HG02981 (cell line): ENCODE measurements around the gene NPFFR2.
"Not testable (repeated sequence)": the region's sequence is repeated elsewhere in the genome, so short reads cannot be mapped to it uniquely, and the experiment has no call there.

Experiments
- ATAC-seq: cut with Tn5 transposase; IDR thresholded peaks from one replicate; pipeline ENCODE4 v1.9.1; 2021; ENCODE audit warnings: mild to moderate bottlenecking, moderate library complexity; ENCODE audit not compliant: unreplicated experiment

NPFFR2 gene

DNA sequence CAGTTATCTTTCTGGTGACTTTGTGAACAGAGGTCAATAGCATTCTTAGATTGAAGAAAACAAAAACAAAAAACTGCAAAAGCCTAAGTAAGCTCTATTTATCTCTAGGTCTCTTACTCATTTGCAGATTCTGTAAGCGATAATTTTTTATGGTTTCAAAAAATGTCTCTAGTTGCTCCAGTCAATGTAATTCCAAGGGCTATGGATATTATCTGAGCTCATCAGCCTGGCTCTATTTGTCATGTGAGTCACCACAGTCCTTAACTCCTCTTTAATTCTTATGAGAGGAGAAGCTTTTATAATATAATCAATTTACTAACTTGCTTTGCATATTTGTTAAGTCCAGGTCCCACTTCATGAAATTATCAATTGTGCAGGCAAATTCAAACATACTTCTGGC, 79.1 kb downstream of the NPFFR2 start:
- ATAC-seq = no peak

DNA sequence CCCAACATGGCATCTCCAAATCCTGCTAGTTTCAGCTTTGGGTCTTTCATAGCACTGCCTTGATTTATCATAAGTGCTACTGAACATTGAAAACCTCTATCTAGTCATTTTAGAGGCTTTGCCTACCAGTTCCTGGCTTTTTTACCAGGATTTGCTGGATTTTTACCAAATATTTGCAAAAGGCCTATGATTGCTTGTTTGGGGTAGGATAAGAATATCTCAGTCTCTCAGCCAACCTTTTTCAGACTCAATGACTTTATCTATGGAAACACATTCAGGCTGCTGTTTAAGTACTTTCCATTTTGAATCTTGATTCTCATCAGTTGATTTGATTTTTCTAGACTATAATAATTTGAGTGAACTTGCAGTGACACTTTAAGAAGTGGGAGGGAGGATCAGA, 80.1 kb downstream of the NPFFR2 start:
- ATAC-seq = no peak

DNA sequence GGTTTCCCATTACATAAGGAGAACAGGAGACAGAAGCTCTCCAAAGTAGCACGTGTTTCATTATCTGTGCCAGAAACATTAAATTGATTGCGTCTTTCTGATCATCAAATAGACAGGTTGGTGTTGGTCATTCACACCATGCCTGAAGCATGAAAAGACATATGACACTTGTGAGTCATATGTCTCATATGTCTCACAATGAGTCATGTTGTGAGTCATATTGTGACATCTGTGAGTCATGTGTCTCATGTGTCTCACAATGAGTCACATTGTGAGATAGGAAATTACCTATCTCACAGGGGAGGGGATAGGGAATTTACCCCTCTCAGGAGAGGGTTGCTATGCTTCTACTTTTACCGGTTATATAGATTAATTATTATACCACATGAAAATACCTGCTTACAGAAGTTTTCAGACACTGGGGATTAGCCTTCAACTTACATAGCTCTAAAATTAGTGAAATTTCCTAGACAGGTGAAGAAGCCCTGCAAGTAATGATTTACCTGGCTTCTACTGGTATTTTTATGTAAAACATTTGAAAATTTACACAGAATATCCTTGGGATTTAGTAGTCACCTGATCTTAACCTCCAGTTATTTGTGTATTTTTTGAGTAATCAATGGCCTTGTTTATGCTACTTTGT, 80.8 kb downstream of the NPFFR2 start:
- ATAC-seq = peak; percentile 94

DNA sequence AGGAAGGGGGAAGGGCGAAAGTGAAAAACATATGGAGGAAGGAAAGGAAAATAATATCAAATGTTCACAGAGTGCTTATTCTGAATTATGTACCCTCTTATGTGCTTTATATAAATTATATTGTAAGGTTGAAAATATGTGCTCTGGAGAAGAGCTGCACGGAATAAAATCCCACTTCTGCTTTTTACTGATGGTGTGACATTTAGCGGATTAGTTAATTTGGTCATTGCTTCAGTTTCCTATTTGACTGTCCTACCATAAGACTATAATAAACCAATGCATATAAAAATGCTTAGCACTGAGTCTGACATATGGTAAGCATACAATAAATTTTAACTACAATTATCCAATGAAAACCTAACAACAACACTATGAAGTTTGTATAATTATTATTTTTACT, 86.2 kb downstream of the NPFFR2 start:
- ATAC-seq = no peak

DNA sequence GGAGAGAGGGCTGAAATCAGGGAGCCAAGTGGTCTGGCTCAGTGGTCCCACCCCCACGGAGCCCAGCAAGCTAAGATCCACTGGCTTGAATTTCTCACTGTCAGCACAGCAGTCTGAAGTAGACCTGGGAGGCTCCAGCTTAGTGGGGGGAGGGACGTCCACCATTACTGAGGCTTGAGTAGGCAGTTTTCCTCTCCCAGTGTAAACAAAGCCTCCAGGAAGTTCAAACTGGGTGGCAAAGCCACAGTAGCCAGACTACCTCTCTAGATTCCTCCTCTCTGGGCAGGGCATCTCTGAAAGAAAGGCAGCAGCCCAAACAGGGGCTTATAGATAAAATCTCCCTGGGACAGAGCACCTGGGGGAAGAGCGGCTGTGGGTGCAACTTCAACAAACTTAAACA, 88.1 kb downstream of the NPFFR2 start:
- no peak for ATAC-seq

DNA sequence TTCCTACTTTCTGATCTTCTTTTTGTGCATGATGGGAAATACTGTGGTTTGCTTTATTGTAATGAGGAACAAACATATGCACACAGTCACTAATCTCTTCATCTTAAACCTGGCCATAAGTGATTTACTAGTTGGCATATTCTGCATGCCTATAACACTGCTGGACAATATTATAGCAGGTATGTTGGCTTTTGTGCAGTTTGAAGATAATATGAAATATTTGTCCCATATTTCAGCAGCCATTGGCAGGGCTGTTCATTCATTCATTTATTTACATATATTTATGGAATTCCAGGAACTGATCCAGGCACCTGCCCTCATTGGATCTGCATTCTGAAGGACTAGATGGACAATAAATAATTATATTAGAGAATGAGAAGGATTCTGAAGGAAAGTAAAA, 96.9 kb downstream of the NPFFR2 start:
- no peak for ATAC-seq

DNA sequence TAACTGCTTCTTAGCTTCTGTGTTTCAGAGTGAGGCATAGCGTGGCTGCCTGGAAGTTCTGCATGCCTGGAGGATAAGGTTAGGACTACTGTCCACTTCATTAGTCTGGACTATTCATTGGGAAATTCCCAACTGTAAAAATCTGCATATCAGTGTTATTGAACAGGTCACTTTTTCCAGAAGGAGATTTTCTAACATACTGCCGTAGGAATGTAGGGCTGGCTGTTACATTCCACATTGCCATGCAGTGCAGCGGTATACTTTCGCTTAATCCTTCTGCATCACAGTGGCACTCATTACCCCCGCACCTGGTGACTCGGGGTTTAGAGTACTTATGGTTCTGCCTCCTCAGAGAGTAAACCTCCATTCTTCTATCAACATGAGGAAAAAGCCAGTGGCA, 104.6 kb downstream of the NPFFR2 start:
- no peak for ATAC-seq

DNA sequence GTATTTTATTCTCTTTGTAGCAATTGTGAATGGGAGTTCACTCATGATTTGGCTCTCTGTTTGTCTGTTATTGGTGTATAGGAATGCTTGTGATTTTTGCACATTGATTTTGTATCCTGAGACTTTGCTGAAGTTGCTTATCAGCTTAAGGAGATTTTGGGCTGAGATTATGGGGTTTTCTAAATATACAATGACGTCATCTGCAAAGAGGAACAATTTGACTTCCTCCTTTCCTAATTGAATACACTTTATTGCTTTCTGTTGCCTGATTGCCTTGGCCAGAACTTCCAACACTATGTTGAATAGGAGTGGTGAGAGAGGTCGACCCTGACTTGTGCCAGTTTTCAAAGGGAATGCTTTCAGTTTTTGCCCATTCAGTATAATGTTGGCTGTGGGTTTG, 108.2 kb downstream of the NPFFR2 start:
- ATAC-seq = not testable (repeated sequence)

DNA sequence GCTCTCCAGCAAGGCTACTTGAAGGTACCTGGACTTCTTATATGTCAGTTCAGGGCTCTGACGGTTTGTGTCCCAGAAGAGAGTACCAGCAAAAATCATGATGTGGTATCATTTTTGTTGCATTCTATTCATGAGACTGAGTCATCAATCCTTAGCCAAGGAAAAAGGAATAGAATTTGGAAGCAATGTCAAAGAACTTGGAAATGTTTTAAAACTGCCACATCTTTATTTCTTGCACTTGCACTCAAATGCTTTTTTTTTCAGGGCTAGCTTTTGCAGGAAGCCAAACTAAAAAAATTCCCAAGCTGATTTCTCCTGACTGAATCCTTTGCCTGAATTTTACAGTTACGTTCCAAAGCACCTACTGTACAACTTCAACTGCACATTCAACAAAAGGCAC, 112.4 kb downstream of the NPFFR2 start:
- ATAC-seq = no peak

DNA sequence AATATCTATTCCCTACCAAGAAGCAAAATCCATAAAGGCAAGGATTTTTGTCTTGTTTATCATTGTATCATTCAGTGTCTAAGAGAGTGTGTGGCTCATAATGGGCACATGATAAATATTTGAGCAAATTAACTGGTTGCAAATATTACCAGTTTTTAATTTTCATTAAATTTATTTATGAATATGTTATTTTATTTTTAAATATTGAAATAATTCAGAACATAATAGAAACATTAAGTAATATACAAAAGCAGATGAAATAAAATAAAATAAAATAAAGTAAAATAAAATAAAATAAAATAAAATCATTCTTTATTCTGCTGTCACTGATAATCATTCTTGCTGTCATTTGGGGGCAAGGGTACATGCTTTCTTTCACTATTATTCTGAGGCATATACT, 120.9 kb downstream of the NPFFR2 start:
- ATAC-seq = no peak

DNA sequence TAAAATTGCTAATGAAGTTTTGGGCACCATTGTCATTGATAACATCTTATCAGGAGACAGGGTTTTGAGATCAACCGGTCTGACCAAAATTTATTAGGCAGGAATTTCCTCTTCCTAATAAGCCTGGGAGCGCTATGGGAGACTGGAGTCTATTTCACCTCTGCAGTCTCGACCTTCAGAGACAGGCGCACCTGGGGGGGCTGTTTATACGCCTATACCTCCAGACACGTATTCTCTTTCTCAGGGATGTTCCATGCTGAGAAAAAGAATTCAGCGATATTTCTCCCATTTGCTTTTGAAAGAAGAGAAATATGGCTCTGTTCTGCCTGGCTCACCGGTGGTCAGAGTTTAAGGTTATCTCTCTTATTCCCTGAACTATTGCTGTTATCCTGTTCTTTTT, 121.8 kb downstream of the NPFFR2 start:
- ATAC-seq = not testable (repeated sequence)

DNA sequence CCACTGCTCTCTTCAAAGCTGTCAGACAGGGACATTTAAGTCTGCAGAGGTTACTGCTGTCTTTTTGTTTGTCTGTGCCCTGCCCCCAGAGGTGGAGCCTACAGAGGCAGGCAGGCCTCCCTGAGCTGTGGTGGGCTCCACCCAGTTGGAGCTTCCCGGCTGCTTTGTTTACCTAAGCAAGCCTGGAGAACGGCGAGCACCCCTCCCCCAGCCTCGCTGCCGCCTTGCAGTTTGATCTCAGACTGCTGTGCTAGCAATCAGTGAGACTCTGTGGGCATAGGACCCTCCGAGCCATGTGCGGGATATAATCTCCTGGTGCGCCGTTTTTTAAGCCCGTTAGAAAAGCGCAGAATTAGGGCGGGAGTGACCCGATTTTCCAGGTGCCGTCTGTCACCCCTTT, 137.5 kb downstream of the NPFFR2 start:
- ATAC-seq = not testable (repeated sequence)

DNA sequence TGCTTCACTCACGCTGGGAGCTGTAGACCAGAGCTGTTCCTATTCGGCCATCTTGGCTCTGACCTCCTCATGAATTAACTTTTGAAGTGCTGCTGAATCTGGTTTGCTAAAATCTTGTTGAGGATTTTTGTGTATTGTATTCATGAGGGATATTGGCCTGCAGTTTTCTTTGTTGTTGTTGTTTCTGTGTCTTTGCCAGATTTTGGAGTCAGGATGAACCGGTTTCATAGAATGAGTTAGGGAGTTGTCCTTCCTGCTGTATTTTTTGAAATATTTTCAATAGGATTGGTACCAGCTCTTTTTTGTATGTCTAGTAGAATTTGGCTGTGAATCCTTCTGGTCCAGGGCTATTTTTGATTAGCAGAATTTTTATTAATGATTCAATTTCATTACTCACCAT, 138.1 kb downstream of the NPFFR2 start:
- ATAC-seq = no peak

DNA sequence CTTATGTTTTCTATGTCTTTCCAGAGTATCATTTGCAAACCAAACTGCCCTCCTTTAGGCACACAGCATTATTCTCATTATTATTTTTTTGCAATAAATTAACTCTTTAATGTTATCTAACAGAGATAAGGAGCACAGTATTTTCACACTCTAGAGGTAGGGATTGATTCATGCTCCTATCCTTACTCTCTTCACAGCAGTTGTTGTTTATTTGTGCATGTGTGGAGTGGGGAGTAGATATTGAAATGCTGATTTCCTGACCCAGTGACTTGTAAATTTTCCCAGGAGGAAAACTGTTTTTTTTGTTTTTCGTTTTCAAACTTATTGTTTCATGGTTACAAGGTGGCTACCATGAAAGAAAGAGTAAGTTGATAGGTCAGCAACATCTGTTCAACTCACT, 140.0 kb downstream of the NPFFR2 start:
- ATAC-seq = no peak

DNA sequence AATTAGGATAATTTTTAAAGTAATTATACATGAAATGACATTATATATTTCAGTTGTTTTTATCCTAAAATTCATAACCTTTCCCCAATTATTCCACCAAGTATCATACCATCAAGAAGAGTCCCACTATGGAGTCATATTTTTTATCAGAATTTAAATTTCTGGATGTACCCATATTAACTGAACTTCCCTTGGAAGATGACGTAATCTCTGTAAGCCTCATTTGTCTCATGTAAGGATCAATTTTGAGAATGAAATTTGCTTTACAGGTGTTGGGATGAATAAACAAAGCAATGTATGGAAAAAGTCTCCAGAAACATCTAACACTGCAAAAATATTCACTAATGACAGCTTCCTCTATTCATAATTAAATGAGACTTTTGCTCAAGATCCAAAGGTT, 147.5 kb downstream of the NPFFR2 start:
- no peak for ATAC-seq

DNA sequence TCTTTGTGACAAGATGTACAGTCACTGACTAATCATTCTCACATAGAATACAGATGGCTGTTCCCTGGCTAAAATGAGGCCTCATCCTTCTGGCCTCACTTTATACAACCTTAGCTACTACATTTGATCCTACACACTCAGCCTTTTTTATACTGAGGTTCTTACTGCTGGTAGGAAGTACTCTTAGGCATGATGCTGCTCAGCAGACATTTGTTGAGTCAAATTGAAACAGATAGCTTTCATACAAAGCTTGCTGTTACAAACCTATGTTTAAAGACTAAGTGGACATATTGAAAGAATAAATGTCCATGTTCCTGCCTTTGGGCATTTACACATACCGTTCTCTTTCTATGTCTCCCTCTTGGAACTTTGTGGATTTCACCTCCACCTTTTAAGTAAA, 154.9 kb downstream of the NPFFR2 start:
- ATAC-seq = no peak

DNA sequence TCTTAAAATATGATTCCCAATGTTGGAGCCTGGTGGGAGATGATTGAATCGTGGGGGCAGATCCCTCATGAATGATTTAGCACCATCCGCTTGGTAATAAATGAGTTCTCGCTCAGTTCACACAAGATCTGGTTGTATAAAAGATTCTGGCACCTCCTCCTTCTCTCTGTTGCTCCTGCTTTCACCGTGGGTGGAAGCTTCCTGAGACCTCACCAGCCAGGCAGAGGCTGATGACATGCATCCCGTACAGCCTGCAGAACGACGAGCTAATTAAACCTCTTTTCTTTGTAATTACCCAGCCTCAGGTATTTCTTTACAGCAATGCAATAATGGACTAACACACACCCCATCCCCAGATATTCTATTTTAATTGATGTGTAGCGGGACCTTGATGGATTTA, 162.2 kb downstream of the NPFFR2 start:
- no peak for ATAC-seq

DNA sequence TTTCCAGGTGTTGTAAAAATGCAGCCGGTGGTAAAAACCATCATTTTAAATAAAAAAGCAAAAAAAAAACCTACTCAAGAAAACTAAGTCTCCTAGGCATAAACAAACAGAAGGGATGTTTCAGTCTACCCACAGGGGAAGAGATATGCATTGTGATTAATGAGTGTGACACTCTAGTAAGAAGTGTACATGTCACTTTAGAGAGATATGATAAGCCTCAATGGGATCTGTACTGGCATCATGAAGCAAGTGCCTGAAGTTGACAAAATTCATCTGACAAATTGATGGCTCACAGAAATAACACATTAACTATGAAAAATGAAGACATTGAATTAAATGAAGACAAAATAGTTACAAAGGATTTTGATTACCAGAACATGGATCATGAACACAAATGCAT, 162.7 kb downstream of the NPFFR2 start:
- no peak for ATAC-seq
